ENCODE data around the gene PCNT.

PCNT gene

GRCh38 chr21:46336603-46337002 lies 12.6 kb downstream of the PCNT start:
- Histone ChIP-seq H3K9me3 (ENCODE audit: control insufficient read depth, insufficient read depth, low read length) (no peaks in the 10 kb centered on the region), H3K27ac (ENCODE audit: low read depth, low read length) (no peak overlapping the region), H3K36me3 (ENCODE audit: control insufficient read depth, insufficient read depth, low read length) (peaks cover 62% of the 10 kb centered on the region), H3K27me3 (ENCODE audit: control insufficient read depth, insufficient read depth, low read length) (no peaks in the 10 kb centered on the region), H3K4me1 (ENCODE audit: control insufficient read depth, insufficient read depth, low read length) (no peaks in the 10 kb centered on the region), H3K4me3 (ENCODE audit: low read depth, low read length) (no peak overlapping the region), H3K9ac (ENCODE audit: low read depth, low read length) (no peak overlapping the region)

GRCh38 chr21:46340998-46341397 lies 17.0 kb downstream of the PCNT start:
- Histone ChIP-seq H3K9ac (ENCODE audit: low read depth, low read length) (no peak overlapping the region), H3K4me3 (ENCODE audit: low read depth, low read length) (no peak overlapping the region), H3K9me3 (ENCODE audit: control insufficient read depth, insufficient read depth, low read length) (no peaks in the 10 kb centered on the region), H3K27ac (ENCODE audit: low read depth, low read length) (no peak overlapping the region), H3K27me3 (ENCODE audit: control insufficient read depth, insufficient read depth, low read length) (no peaks in the 10 kb centered on the region), H3K36me3 (ENCODE audit: control insufficient read depth, insufficient read depth, low read length) (peaks cover 47% of the 10 kb centered on the region), H3K4me1 (ENCODE audit: control insufficient read depth, insufficient read depth, low read length) (no peaks in the 10 kb centered on the region)

- Histone ChIP-seq H3K9ac (ENCODE audit: low read depth, low read length) (no peak overlapping the region), H3K4me1 (ENCODE audit: control insufficient read depth, insufficient read depth, low read length) (no peaks in the 10 kb centered on the region), H3K27me3 (ENCODE audit: control insufficient read depth, insufficient read depth, low read length) (no peaks in the 10 kb centered on the region), H3K4me3 (ENCODE audit: low read depth, low read length) (no peak overlapping the region), H3K9me3 (ENCODE audit: control insufficient read depth, insufficient read depth, low read length) (no peaks in the 10 kb centered on the region), H3K27ac (ENCODE audit: low read depth, low read length) (no peak overlapping the region), H3K36me3 (ENCODE audit: control insufficient read depth, insufficient read depth, low read length) (peaks cover 54% of the 10 kb centered on the region)
Measured at GRCh38 chr21:46344219-46344915, 20.4 kb downstream of the PCNT start.

- Histone ChIP-seq H3K4me3 (ENCODE audit: low read depth, low read length) (no peak overlapping the region), H3K36me3 (ENCODE audit: control insufficient read depth, insufficient read depth, low read length) (peaks cover 61% of the 10 kb centered on the region), H3K9me3 (ENCODE audit: control insufficient read depth, insufficient read depth, low read length) (no peaks in the 10 kb centered on the region), H3K4me1 (ENCODE audit: control insufficient read depth, insufficient read depth, low read length) (no peaks in the 10 kb centered on the region), H3K9ac (ENCODE audit: low read depth, low read length) (no peak overlapping the region), H3K27me3 (ENCODE audit: control insufficient read depth, insufficient read depth, low read length) (no peaks in the 10 kb centered on the region), H3K27ac (ENCODE audit: low read depth, low read length) (no peak overlapping the region)
Measured at GRCh38 chr21:46345861-46346260, 21.9 kb downstream of the PCNT start.

- H3K4me3 ChIP-seq (ENCODE audit: low read depth, low read length), result no peak overlapping the region
Measured at GRCh38 chr21:46346296-46347202, 22.6 kb downstream of the PCNT start.

GRCh38 chr21:46347203-46347550 lies 23.2 kb downstream of the PCNT start:
- Histone ChIP-seq H3K27ac (ENCODE audit: low read depth, low read length) (no peak overlapping the region), H3K4me3 (ENCODE audit: low read depth, low read length) (no peak overlapping the region), H3K27me3 (ENCODE audit: control insufficient read depth, insufficient read depth, low read length) (no peaks in the 10 kb centered on the region), H3K9ac (ENCODE audit: low read depth, low read length) (no peak overlapping the region), H3K9me3 (ENCODE audit: control insufficient read depth, insufficient read depth, low read length) (no peaks in the 10 kb centered on the region), H3K36me3 (ENCODE audit: control insufficient read depth, insufficient read depth, low read length) (peaks cover 69% of the 10 kb centered on the region), H3K4me1 (ENCODE audit: control insufficient read depth, insufficient read depth, low read length) (no peaks in the 10 kb centered on the region)

More at GRCh38 chr21:46346296-46347202, 22.6 kb downstream of the PCNT start:
- Histone ChIP-seq H3K27ac (ENCODE audit: low read depth, low read length) (no peak overlapping the region), H3K36me3 (ENCODE audit: control insufficient read depth, insufficient read depth, low read length) (peaks cover 65% of the 10 kb centered on the region), H3K4me1 (ENCODE audit: control insufficient read depth, insufficient read depth, low read length) (no peaks in the 10 kb centered on the region), H3K9me3 (ENCODE audit: control insufficient read depth, insufficient read depth, low read length) (no peaks in the 10 kb centered on the region), H3K9ac (ENCODE audit: low read depth, low read length) (no peak overlapping the region), H3K27me3 (ENCODE audit: control insufficient read depth, insufficient read depth, low read length) (no peaks in the 10 kb centered on the region)

GRCh38 chr21:46347791-46348381 lies 23.9 kb downstream of the PCNT start:
- Histone ChIP-seq H3K4me1 (ENCODE audit: control insufficient read depth, insufficient read depth, low read length) (no peaks in the 10 kb centered on the region), H3K4me3 (ENCODE audit: low read depth, low read length) (no peak overlapping the region), H3K36me3 (ENCODE audit: control insufficient read depth, insufficient read depth, low read length) (peaks cover 76% of the 10 kb centered on the region), H3K9ac (ENCODE audit: low read depth, low read length) (no peak overlapping the region), H3K27me3 (ENCODE audit: control insufficient read depth, insufficient read depth, low read length) (no peaks in the 10 kb centered on the region), H3K9me3 (ENCODE audit: control insufficient read depth, insufficient read depth, low read length) (no peaks in the 10 kb centered on the region), H3K27ac (ENCODE audit: low read depth, low read length) (no peak overlapping the region)

GRCh38 chr21:46349134-46349760 lies 25.3 kb downstream of the PCNT start:
- H3K36me3 ChIP-seq (ENCODE audit: control insufficient read depth, insufficient read depth, low read length), result peaks cover 90% of the 10 kb centered on the region
- no peaks in the 10 kb centered on the region for H3K9me3 ChIP-seq (ENCODE audit: control insufficient read depth, insufficient read depth, low read length)
- H3K27me3 ChIP-seq (ENCODE audit: control insufficient read depth, insufficient read depth, low read length), result no peaks in the 10 kb centered on the region
- no peak overlapping the region for H3K4me3 ChIP-seq (ENCODE audit: low read depth, low read length)
- H3K27ac ChIP-seq (ENCODE audit: low read depth, low read length), result no peak overlapping the region
- no peak overlapping the region for H3K9ac ChIP-seq (ENCODE audit: low read depth, low read length)
- no peaks in the 10 kb centered on the region for H3K4me1 ChIP-seq (ENCODE audit: control insufficient read depth, insufficient read depth, low read length)

- Histone ChIP-seq H3K27ac (ENCODE audit: low read depth, low read length) (no peak overlapping the region), H3K4me1 (ENCODE audit: control insufficient read depth, insufficient read depth, low read length) (no peaks in the 10 kb centered on the region), H3K9ac (ENCODE audit: low read depth, low read length) (no peak overlapping the region), H3K27me3 (ENCODE audit: control insufficient read depth, insufficient read depth, low read length) (no peaks in the 10 kb centered on the region), H3K4me3 (ENCODE audit: low read depth, low read length) (no peak overlapping the region), H3K36me3 (ENCODE audit: control insufficient read depth, insufficient read depth, low read length) (peaks cover 100% of the 10 kb centered on the region), H3K9me3 (ENCODE audit: control insufficient read depth, insufficient read depth, low read length) (no peaks in the 10 kb centered on the region)
Measured at GRCh38 chr21:46350571-46350970, 26.6 kb downstream of the PCNT start.

GRCh38 chr21:46350981-46351380 lies 27.0 kb downstream of the PCNT start:
- Histone ChIP-seq H3K9ac (ENCODE audit: low read depth, low read length) (no peak overlapping the region), H3K36me3 (ENCODE audit: control insufficient read depth, insufficient read depth, low read length) (peaks cover 100% of the 10 kb centered on the region), H3K9me3 (ENCODE audit: control insufficient read depth, insufficient read depth, low read length) (no peaks in the 10 kb centered on the region), H3K4me1 (ENCODE audit: control insufficient read depth, insufficient read depth, low read length) (no peaks in the 10 kb centered on the region), H3K27ac (ENCODE audit: low read depth, low read length) (no peak overlapping the region), H3K4me3 (ENCODE audit: low read depth, low read length) (no peak overlapping the region), H3K27me3 (ENCODE audit: control insufficient read depth, insufficient read depth, low read length) (no peaks in the 10 kb centered on the region)
